WTC11 (cell line): Measurements from ENCODE around the gene USP17L28.

Experiments used
- ESRRA ChIP-seq: sonication (generic); formaldehyde crosslinking; IDR thresholded peaks from 2 replicates; pipeline ENCODE4 v1.8.1; 2022; ENCODE audit warnings: mild to moderate bottlenecking, missing genetic modification reagents, borderline replicate concordance
- FOXJ3 ChIP-seq: sonication (generic); formaldehyde crosslinking; IDR thresholded peaks from 2 replicates; pipeline ENCODE4 v1.9.0; 2021; ENCODE audit warnings: missing genetic modification reagents, mild to moderate bottlenecking, borderline replicate concordance
- FOXK1 ChIP-seq: sonication (generic); formaldehyde crosslinking; IDR thresholded peaks from 2 replicates; pipeline ENCODE4 v1.8.0; 2022; ENCODE audit warnings: mild to moderate bottlenecking, moderate library complexity, missing genetic modification reagents
- IRF2 ChIP-seq: sonication (generic); formaldehyde crosslinking; IDR thresholded peaks from 2 replicates; pipeline ENCODE4 v1.8.0; 2022; ENCODE audit warnings: low read depth, missing genetic modification reagents, borderline replicate concordance
- MXD4 ChIP-seq: fragments of 250-450 bp; sonication (Bioruptor Pico); IDR thresholded peaks from 2 replicates; pipeline ENCODE4 v1.8.0; 2021; ENCODE audit warnings: mild to moderate bottlenecking, moderate library complexity, borderline replicate concordance
- NR1H2 ChIP-seq: sonication (generic); formaldehyde crosslinking; IDR thresholded peaks from 2 replicates; pipeline ENCODE4 v1.9.0; 2021; ENCODE audit warnings: mild to moderate bottlenecking, moderate library complexity, missing genetic modification reagents
- TF ChIP-seq, protein P1 (sequence below): fragments of 200-600 bp; IDR thresholded peaks from 2 replicates; pipeline ENCODE4 v1.8.0; 2022; ENCODE audit warnings: antibody characterized with exemption
- TF ChIP-seq, protein P2 (sequence below): sonication (generic); formaldehyde crosslinking; IDR thresholded peaks from 2 replicates; pipeline ENCODE4 v1.8.1; 2023; ENCODE audit warnings: mild to moderate bottlenecking, missing genetic modification reagents, moderate library complexity

DNA sequence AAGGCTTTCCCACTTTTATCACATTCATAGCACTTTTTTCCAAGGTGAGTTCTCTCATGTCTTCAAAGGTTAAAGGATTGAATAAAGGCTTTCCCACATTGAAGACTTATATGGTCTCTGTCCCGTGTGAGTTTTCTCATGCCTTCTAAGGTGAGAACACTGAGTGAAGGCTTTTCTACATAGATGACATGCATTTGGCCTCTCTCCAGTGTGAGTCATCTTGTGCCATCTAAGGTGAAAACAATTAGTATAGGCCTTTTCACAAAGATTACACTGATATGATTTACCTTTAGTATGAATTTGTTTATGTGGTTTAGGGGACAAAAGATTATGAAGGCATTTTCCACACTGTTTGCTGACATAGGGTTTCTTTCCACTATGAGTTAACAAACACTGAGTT, 35.4 kb downstream of the USP17L28 start:
- TF ChIP-seq, protein P1, sequence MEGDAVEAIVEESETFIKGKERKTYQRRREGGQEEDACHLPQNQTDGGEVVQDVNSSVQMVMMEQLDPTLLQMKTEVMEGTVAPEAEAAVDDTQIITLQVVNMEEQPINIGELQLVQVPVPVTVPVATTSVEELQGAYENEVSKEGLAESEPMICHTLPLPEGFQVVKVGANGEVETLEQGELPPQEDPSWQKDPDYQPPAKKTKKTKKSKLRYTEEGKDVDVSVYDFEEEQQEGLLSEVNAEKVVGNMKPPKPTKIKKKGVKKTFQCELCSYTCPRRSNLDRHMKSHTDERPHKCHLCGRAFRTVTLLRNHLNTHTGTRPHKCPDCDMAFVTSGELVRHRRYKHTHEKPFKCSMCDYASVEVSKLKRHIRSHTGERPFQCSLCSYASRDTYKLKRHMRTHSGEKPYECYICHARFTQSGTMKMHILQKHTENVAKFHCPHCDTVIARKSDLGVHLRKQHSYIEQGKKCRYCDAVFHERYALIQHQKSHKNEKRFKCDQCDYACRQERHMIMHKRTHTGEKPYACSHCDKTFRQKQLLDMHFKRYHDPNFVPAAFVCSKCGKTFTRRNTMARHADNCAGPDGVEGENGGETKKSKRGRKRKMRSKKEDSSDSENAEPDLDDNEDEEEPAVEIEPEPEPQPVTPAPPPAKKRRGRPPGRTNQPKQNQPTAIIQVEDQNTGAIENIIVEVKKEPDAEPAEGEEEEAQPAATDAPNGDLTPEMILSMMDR = no peak
- TF ChIP-seq ESRRA (no peak), FOXK1 (CRISPR knock-in tag) (no peak), MXD4 (CRISPR knock-in tag) (no peak), NR1H2 (CRISPR knock-in tag) (no peak), IRF2 (CRISPR knock-in tag) (no peak), FOXJ3 (CRISPR knock-in tag) (no peak)
- TF ChIP-seq, protein P2, sequence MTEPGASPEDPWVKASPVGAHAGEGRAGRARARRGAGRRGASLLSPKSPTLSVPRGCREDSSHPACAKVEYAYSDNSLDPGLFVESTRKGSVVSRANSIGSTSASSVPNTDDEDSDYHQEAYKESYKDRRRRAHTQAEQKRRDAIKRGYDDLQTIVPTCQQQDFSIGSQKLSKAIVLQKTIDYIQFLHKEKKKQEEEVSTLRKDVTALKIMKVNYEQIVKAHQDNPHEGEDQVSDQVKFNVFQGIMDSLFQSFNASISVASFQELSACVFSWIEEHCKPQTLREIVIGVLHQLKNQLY (CRISPR knock-in tag) = no peak
